Amniotic stem cell (primary cell): ENCODE results near the gene ASB16.
A peak's percentile ranks its signal among the peaks of the same experiment; 100 is the strongest.

Experiments used
- DNase-seq: peaks from one replicate; lab custom pipeline; 2025; lab: John Stamatoyannopoulos, UW

Gene ASB16

DNA sequence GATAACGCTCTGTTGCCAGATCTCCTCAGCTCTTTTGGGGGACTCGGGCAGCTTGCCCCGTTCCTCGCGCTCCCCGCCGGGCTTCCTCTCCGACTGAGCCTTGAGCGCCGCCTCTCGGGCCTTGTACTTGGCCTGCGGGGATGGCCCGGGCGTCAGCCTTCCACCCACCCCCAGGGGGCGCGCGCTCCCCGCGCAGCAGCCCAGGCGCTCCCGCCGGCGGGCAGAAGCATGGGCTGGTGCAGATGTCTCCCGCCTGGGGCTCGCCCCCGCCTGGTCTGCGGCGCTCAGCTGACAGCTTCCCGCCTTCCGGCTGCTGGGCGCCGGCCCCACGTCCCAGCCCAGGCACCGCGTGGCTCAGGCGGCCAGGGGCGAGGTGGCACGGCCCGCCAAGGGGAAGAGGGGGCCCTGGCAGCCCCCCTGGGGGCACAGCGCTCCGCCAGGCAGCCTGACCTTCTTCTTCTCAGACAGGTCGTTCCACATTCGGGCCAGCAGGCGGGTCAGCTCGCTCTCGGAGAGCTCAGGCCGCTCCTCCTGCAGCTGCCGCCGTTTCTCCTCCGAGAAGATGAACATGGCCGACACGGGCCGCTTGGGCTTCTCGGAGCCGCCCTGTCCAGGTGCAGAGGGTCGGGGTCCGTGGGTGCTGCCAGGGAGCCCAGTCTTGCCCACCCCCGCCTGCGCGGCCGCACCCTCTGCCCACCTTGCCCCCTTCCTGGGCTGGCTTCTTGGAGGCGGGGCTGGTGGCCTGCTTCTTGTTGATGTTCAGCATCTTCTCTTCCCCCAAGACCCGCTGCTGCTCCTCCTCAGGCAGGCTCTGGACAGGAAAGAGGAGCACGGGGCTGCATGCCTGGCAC is 40.1 kb downstream of the ASB16 start:
- no peak for DNase-seq

DNA sequence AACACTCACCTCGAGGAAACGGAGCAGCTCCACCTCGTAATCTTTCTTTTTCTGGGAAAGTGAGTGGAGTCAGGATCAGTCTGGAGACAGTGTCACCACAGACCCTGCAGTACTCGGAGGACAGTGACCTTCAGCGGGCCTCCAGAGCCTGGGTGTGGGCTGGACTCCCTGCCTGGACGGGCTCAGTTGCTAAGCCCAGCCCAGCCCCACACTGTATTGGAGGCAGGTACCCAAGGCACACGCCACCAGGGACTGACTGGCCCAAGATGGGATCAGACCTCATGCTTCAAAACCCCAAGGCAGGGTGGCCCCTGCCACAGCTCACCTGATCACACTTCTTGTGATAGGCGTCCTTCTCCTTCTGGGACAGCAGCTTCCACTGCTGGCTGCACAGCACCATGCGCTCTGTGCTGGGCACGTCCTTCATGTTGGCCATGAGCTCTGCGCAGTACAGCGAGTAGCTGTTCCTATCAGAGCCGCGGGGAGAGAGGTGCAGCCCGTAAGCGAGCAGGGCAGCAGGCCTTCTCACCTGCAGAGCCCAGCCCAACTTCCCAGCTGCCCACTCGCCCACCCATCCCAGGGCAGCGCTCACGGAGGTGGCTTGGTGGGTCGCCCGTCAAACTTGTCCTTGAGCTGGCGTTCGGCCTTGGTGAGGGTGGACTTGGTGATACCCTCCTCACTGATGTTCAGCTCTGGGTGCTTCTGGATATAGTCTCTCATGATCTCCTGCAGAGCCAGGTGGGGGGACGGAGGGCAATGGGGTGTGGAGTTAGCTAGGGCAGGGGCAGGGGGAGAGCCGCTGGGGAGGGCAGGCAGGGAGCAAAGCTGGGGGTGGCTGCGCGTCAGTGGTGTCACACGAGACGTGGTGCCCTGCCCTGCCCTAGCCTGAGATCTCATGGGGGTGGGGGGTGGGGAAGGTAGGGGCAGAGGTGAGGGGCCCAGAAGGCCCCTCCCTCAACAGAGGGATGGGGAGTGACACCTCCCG is 41.1 kb downstream of the ASB16 start:
- DNase-seq: no peak

DNA sequence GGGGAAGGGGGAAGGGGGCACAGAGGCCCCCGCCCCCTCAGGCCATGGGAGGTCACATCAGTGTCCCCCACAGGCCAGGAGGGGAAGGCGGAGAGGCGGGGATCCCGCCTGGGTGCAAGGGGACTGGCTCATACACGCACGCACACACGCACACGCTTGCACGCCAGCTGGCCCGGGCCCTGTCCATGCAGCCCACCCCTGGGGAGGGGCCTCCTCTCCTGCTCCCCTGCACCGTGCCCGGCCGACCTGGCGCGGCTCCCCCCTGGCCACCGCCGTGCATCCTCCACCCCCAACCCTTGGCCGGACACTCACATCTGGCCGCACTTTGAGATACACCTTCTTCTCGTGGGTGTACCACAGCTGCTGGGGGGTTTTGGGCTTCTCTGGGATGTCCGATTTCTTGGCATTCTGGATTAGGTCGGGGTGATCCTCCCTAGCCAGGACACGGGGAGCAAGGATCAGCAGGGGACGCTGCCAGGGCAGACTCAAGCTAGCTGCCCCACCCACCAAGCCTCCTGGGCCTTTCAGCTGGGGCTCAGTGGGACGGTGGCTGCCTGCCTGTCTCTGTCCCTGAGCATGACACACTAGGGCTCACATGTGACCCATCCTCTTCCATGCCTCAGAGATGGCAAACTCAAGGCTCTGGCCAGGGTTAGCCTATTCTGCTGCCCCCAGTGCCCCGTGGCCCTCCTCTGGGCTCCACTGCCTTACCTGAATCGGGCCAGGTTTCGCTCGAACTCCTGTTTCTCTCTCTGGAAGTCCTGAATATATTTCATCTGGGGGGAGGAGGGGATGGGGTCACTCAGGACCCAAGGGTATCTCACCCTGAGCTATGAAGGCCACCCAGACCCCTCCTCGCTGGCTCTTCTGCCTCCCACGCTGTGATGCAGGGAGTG is 42.3 kb downstream of the ASB16 start:
- DNase-seq: no peak

DNA sequence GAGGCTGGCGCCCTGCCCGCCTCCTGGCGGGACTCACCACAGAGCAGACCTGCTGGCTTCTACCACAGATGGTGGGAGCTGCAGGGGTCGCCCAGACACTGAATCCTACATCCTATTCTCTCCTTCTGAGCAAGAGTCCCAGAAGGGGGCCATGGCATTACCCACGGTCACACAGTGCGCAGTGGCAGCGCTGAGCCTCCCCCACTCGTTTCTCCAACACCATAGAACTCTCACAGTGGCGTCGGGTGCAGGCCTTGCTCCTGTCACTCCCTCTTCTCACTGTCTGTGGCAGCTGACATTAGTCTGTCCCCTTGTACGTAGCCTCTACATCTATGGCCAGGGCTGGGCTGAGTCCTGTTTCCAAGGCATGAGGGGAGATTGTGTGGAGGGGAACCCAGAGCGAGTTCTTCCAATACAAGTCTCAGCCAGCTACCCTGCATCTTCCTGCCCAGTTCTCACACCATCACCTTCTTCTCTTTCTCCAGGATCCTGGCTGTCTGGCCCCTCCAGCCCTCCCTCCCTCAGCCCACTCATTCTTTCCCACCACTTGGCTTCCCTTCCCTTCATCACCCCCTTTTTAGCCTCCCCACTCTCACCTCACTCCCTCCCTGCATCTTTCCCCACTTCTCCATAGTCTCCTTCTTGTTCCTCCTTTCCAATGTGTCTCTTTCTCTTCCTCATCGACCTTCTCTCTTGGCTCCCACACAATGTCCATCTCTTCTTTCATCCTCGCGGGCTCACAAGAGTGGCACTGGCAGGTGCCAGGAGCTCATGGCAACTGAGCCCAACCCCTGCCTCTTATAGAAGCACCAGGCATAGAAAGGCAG is 43.1 kb downstream of the ASB16 start:
- no peak for DNase-seq

DNA sequence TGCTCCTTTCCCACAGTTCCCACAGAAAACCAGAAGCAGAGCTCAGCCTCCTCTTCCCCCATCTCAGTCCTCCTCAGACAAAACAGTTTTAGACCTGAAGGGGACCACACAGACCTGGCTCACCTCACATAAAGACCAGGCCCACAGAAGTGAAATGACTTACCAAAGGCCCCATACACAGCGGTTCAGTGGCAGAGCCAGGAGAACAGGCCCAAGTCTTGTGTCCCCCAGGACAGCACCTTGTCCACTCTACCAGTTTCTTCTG is 43.7 kb downstream of the ASB16 start:
- no peak for DNase-seq

DNA sequence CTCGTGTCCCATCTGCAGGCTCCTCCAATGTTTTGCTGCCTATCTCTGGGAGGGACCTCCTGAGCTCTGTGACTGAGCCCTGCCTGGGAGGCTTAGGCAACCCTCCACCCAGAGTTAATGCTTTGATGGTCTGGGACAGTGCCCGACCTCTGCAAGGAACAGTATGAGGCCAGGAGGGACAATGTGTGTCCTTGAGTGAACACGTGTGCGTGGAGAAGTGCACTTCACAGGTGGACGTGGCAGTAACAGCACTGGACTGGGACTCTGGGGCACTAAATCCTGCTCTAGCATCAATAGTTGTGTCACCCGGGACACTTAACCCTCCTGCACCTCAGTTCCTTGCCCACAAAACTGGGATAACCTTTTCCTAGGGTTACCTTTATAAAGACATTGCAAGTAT is 44.4 kb downstream of the ASB16 start:
- DNase-seq: no peak

DNA sequence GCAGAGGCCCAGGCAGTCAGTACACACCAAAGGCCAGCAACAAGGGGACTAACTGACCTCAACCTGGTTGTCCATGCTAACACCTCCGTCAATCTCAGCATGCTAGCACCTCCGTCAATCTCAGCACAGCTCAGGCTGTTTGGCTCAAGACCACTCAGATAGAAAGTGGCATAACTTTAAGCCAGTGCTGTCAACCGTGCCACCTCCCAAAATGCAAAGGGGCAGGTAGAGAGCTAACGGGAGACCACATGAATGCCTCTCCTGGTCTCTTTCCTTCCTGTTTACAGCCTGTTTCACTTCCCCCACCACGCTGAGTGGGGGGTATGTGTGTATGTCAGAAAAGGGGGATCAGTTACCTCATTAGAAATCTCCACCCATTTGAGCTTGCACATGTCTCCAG is 45.7 kb downstream of the ASB16 start:
- no peak for DNase-seq

DNA sequence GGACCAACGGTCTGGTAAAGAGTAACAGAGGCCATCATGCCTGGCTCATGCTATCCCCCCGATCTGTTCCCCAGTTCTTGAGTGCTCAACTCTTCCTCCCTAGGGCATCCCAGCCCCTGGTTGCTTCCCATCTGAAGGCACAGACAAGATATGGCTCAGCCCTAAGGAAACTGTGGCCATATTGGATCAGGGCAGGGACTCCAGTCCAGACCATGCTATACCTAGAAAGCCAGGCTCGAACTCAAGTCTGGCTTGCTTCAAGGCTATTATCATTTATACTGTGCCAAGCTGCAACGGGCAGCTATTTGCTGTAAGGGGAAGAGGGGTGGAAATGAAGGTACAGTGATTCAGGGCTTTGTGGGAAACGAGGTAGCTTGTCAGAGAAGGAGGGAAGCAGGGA is 46.2 kb downstream of the ASB16 start:
- no peak for DNase-seq

DNA sequence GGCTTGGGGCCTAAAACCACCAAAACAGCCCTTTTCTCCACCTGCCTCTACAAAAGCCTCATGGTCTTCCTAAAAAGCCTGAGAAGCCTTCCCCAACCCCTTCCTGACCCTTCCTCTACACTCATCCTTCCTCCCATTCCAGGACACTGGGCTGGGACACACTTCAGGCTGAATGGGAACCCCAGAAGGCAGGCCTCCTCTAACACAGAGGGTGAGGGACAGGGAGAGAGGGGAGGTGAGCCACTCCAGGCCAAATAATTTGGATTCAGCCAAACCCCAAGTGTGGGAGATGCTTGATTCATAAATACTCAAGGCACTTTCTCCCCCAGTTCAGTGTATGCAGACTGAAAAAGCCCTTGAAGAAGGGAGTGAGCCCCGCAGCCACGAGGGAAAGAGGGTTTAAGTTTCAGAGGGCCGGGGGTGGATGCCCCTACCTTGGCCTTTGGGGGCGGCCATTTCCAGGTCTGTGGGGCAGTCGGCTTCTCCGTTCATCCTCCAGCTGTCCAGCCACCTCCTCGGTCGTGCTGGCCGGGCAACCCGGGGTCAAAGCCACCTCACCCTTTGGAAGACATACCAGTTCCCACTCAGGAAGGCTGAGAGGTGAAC is 47.3 kb downstream of the ASB16 start:
- DNase-seq: no peak

DNA sequence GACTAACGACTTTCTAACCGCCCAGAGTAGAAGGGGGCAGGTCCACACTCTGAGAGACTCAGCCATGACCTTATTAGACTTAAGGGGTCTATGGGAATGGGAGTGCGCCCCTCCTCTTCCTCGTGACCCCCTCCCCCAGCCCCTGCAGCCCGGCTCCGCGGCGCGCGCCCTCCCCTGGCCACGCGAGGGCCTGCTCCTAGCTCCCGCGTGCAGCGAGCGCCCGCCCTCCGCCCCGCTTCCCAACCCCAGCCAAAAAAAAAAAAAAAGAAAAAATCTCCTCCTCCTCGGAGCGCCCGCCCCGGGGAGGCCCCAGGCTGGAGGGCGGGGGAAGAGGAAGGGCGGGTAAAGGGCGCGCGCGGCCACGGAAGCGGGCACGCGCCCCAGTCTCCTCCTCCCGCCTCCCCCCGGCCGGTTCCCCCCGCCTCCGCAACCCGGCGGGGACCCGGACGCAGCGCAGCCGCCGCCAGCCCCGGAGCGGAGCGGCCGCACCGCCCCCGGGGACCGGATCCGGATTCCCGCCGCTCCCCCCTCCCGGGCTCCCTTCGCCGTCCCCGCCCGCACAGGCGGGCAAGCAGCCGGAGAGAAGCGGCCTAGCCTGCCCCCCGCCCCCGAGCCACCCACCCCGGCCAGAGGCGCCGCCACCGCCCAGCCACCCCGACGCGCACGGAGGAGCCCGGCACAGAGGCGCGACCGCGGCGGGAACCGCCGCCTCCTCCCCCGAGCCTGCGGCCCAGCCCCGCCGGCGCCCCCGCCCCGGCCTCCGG is 48.0 kb downstream of the ASB16 start:
- DNase-seq: peak; percentile 84

DNA sequence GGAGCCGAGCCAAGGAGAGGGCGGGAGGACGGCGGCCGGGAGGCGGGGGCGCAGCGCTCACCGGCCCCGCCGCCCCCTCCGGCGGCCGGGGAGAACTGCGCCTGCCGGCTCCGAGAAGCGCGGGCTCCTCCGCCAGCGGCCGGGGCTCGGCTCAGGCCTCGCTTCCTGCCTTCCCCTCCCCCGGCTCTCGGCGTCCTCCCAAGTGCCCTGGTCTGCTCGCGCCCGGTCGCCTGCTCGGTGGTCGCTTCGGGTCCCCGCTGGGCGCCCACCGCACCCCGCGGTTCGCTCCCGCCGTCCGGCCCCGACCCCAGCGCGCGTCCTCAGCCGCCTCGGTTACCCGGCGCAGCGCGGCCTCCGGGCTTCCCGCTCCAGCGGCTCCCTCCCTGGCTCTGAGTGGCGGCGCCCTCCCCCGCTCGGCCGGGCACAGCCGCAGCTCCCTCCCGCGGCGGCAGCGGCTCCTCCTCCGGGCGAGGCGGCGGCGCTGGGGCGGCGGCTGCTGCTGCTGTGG is 48.7 kb downstream of the ASB16 start:
- DNase-seq: no peak

DNA sequence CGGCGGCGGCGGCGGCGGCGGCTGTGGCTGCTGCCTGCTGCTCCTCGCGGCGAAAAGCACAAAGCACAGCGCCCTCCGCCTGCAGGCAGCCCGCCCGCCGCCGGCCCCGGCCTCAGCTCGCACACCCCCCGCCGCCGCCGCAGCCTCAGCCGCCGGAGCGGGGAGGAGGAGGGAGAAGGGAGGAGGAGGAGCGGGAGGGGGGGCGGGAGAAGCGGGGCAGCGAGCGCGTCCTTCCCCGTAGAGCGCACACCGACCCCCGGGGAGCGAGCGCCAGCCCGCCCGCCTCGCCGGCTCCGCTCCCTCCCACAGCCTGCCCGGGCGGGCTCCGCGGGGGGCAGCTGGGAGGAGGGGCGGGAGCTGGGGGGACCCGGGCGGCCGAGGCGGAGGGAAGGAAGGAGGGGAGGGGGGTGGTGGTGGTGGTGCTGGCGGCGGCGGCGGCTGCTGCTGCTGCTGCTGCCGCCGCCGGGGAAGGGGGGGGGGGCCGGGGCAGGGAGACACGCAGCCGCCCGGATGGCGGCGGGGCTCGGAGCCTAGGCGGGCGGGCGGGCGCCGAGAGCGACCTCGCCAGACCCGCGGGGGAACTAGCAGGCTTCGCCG is 49.2 kb downstream of the ASB16 start, which contains the start of gene UBTF:
TSS of gene UBTF (minus strand) at position 60 of the 597 bp plus-strand sequence. CDS start 1,446 bp downstream, outside the sequence.
- DNase-seq: no peak

DNA sequence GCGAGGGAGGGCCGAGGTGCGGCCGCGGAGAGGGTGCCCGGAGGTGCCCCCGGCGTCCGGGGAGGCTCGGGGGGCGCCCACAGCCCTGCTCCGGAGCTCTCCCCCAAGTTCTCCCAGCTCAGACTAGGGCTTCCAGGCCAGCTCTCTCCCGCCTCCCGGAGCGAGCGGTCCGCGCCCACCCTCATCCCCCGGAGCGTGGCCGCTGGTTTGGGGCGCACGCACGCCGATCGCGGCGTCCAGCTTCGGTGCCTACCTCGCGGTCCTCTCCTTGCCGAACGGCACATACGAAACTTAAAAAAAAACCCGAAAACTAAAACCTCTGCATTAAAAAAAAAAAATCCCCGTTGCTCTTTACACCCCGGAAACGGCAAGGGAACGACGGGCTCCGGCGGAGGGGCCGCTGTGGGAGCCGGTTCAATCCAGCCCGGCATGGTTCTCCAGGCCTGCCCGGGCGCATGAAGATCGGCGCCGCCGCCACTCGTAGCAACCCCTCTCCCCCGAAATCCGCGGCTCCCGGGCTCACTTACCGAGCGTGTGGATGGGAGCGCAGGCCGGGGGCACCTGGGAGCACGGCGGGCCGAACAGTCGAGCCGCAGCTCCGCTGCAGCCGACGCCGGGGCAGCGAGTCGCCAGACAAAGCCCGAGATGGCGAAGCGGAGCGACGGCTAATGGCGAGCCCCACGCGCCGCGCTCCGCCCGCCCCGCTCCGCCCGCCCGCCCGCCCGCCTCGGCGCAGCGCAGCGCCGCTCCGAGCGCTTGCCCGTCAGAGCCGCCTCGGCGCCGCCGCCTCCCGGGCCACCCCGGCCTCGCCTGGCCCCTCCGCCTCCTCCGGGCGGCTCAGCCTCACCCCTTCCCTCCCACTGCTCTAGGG is 49.9 kb downstream of the ASB16 start:
- no peak for DNase-seq

DNA sequence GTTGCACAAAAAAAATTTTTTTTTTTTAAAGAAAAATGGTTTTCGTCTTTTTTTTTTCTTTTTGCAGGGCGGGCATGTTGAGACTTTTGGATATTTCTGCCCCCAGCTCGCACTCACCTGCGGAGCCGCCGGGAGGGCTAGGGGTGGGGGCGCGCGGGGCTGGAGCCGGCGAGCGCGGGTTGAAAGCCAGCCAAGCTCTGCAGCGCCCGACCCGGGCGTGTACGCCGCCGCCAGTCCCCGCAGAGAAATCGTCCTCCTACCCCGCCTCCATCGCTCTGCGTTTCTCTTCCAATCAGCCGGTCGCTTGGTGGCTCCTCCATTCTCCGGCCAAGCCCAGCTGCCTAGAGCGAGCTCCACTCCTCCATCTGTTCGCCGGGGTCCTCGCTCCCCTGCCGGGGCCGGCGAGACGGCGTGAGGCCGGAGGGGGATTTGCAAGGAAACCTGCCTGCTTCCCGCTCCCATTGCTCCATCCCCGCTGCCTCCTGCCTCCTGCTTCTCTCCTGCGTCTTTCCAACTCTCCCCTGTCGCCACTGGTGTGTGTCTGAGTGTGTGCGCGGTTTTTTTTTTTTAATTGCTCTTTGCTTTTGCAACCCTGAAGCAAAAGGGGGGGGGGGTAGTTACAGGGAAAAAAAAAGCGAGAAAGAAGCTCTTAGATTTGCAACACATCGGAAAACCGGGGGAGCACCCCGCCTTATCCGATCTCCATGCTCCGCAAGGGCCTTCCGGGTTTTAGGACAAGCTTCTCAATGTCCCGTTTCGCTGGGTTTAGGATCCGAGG is 50.8 kb downstream of the ASB16 start:
- DNase-seq: peak; percentile 58

DNA sequence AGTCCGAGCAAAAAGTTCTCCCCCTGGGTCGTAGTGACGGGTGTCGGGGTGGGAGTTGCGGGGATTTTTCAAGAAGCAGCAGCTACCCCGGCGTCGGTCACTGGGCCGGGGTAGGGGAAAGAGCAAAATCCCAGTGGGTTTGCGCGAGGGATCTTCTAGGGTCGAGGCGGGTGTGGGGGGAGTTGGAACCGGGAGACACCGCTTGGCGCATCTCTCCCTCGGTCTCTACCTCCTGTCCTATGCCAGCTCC is 51.3 kb downstream of the ASB16 start:
- no peak for DNase-seq

DNA sequence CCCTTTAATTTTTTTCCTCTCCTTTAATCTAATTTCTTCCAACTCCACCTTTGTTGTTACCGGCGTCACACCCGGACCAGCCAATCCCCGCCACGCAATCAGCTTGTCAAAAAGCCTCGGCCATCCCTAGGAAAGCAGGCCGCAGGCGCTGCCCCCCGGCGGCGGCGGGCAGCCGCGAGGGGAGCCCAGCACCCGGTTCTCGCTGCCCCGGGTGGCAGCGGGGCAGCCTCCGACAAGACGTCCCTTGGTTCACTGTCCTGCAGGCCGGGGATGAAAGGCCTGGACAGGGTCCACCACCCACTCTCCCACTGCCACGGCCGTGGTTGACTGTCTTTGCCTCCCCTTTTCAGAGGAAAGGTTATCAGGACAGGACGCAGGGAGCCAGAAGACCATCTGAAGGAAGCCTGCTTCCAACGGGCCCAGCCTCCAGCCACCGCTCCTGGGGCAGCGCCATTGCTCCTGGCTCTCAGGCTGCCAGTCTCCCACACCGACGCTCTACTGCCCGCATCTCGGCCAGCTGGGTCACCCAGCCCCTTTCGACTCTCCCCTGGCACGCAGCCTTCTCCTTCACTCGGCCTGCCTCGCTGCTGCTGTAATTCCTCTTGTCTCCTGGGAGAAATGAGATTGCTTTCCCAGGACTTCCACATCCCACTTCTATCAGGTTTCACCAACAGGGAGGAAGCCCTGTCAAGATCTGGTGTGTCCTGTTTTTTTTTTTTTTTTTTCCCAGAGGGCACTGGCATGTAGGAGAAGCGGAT is 51.8 kb downstream of the ASB16 start:
- DNase-seq: peak; percentile 52

DNA sequence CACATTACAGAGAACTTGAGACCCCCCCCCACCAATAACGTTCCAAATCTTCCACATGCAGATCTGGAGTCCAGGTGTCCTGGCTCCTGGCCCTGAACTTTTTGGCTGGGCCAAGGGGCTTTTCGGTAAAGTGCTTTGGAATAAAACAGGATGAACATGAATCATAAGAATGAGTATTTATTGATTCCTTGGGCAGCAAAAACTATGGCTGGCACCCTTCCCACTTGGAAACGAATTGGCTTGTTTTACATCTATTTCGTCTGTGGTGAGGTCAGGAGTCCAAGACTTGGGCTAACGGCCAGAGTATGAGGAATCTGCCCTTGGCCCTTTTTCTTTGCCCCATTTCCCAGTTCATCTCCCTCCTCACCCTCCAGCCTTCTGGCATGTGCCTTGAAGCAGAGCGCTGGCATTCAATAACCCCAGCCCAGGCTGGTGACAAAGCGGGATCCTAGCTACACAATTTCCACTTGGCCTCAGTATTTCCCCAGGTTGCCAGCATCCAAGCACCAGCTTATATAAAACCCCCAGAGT is 53.1 kb downstream of the ASB16 start:
- no peak for DNase-seq
